ENCODE data around the gene ANKRD10.

ANKRD10 gene

GRCh38 chr13:110834572-110834971 lies 80.3 kb downstream of the ANKRD10 start:
- Histone ChIP-seq H3K27ac (ENCODE audit: insufficient read depth, low read length, poor library complexity, severe bottlenecking) (no peak overlapping the region), H3K27me3 (replicated peaks; ENCODE audit: control insufficient read depth, insufficient read depth, low read length, poor library complexity, severe bottlenecking) (no peaks in the 10 kb centered on the region), H3K4me1 (ENCODE audit: control insufficient read depth, insufficient read depth, low read length, poor library complexity, severe bottlenecking) (no peaks in the 10 kb centered on the region), H3K4me3 (ENCODE audit: insufficient read depth, low read depth, low read length, poor library complexity, severe bottlenecking) (no peak overlapping the region), H3K36me3 (ENCODE audit: control insufficient read depth, insufficient read depth, low read length) (no peaks in the 10 kb centered on the region), H3K9me3 (ENCODE audit: control insufficient read depth, low read length) (no peaks in the 10 kb centered on the region)
- DNase-seq: no peak

- DNase-seq: no peak
- Histone ChIP-seq H3K4me1 (ENCODE audit: control insufficient read depth, insufficient read depth, low read length, poor library complexity, severe bottlenecking) (no peaks in the 10 kb centered on the region), H3K9me3 (ENCODE audit: control insufficient read depth, low read length) (no peaks in the 10 kb centered on the region), H3K4me3 (ENCODE audit: insufficient read depth, low read depth, low read length, poor library complexity, severe bottlenecking) (no peak overlapping the region), H3K27ac (ENCODE audit: insufficient read depth, low read length, poor library complexity, severe bottlenecking) (no peak overlapping the region), H3K36me3 (ENCODE audit: control insufficient read depth, insufficient read depth, low read length) (no peaks in the 10 kb centered on the region), H3K27me3 (replicated peaks; ENCODE audit: control insufficient read depth, insufficient read depth, low read length, poor library complexity, severe bottlenecking) (no peaks in the 10 kb centered on the region)
These were observed 82.3 kb downstream of the ANKRD10 start for GRCh38 chr13:110832531-110832930.

GRCh38 chr13:110832205-110832479 lies 82.7 kb downstream of the ANKRD10 start:
- DNase-seq: no peak
- Histone ChIP-seq H3K27me3 (replicated peaks; ENCODE audit: control insufficient read depth, insufficient read depth, low read length, poor library complexity, severe bottlenecking) (no peaks in the 10 kb centered on the region), H3K4me1 (ENCODE audit: control insufficient read depth, insufficient read depth, low read length, poor library complexity, severe bottlenecking) (no peaks in the 10 kb centered on the region), H3K9me3 (ENCODE audit: control insufficient read depth, low read length) (no peaks in the 10 kb centered on the region), H3K36me3 (ENCODE audit: control insufficient read depth, insufficient read depth, low read length) (no peaks in the 10 kb centered on the region), H3K4me3 (ENCODE audit: insufficient read depth, low read depth, low read length, poor library complexity, severe bottlenecking) (no peak overlapping the region), H3K27ac (ENCODE audit: insufficient read depth, low read length, poor library complexity, severe bottlenecking) (no peak overlapping the region)

DNA sequence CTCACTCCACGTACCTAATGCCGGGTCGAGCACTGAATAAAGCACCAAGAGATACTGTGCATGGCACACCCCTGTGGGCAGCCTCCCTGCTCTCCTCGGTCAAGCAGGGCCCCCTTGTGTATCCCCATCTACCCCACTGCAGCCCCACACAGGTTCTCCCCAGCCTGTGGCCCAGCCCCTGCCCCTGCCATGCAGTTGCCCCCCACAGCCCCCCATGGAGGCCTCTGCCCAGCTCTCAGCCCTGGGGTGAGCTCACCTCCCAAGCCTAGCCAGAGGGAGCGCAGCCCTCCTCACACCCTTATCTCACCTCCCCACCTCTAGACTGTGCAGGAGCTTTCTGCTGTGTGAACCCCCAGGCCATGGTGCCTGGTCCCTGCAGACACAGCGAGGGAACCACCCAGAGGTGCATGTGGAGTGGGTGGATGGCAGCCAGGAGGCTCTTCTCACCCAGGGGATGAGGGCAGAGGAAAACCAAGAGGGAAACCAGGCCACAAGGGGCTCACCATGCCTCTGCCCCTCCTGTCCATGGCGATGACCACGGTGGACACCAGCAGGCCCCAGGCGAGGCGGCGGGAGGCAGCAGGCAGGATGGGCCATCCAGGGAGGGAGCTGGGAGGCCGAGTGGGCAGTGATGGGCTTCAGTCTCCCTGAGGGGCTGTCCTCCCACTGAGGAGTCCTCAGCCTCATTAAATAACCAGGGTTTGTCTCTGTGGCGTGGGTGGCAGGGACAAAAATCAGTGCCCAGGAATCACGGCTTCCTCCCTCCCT lies 83.2 kb downstream of the ANKRD10 start:
- Histone ChIP-seq H3K27ac (ENCODE audit: insufficient read depth, low read length, poor library complexity, severe bottlenecking) (no peak overlapping the region), H3K4me3 (ENCODE audit: insufficient read depth, low read depth, low read length, poor library complexity, severe bottlenecking) (no peak overlapping the region), H3K9me3 (ENCODE audit: control insufficient read depth, low read length) (no peaks in the 10 kb centered on the region), H3K4me1 (ENCODE audit: control insufficient read depth, insufficient read depth, low read length, poor library complexity, severe bottlenecking) (no peaks in the 10 kb centered on the region), H3K27me3 (replicated peaks; ENCODE audit: control insufficient read depth, insufficient read depth, low read length, poor library complexity, severe bottlenecking) (no peaks in the 10 kb centered on the region), H3K36me3 (ENCODE audit: control insufficient read depth, insufficient read depth, low read length) (no peaks in the 10 kb centered on the region)
- no peak for DNase-seq

- DNase-seq: no peak
- Histone ChIP-seq H3K27ac (ENCODE audit: insufficient read depth, low read length, poor library complexity, severe bottlenecking) (no peak overlapping the region), H3K36me3 (ENCODE audit: control insufficient read depth, insufficient read depth, low read length) (no peaks in the 10 kb centered on the region), H3K4me1 (ENCODE audit: control insufficient read depth, insufficient read depth, low read length, poor library complexity, severe bottlenecking) (no peaks in the 10 kb centered on the region), H3K4me3 (ENCODE audit: insufficient read depth, low read depth, low read length, poor library complexity, severe bottlenecking) (no peak overlapping the region), H3K9me3 (ENCODE audit: control insufficient read depth, low read length) (no peaks in the 10 kb centered on the region), H3K27me3 (replicated peaks; ENCODE audit: control insufficient read depth, insufficient read depth, low read length, poor library complexity, severe bottlenecking) (no peaks in the 10 kb centered on the region)
These were observed 84.0 kb downstream of the ANKRD10 start for GRCh38 chr13:110830800-110831371.

GRCh38 chr13:110830331-110830730 lies 84.5 kb downstream of the ANKRD10 start:
- no peak for DNase-seq
- no peaks in the 10 kb centered on the region for H3K36me3 ChIP-seq (ENCODE audit: control insufficient read depth, insufficient read depth, low read length)
- no peak overlapping the region for H3K4me3 ChIP-seq (ENCODE audit: insufficient read depth, low read depth, low read length, poor library complexity, severe bottlenecking)
- no peaks in the 10 kb centered on the region for H3K27me3 ChIP-seq (replicated peaks; ENCODE audit: control insufficient read depth, insufficient read depth, low read length, poor library complexity, severe bottlenecking)
- no peaks in the 10 kb centered on the region for H3K9me3 ChIP-seq (ENCODE audit: control insufficient read depth, low read length)
- no peak overlapping the region for H3K27ac ChIP-seq (ENCODE audit: insufficient read depth, low read length, poor library complexity, severe bottlenecking)
- H3K4me1 ChIP-seq (ENCODE audit: control insufficient read depth, insufficient read depth, low read length, poor library complexity, severe bottlenecking): no peaks in the 10 kb centered on the region

GRCh38 chr13:110829486-110829885 lies 85.4 kb downstream of the ANKRD10 start:
- no peak for DNase-seq
- H3K4me3 ChIP-seq (ENCODE audit: insufficient read depth, low read depth, low read length, poor library complexity, severe bottlenecking): no peak overlapping the region
- H3K27ac ChIP-seq (ENCODE audit: insufficient read depth, low read length, poor library complexity, severe bottlenecking): no peak overlapping the region
- no peaks in the 10 kb centered on the region for H3K36me3 ChIP-seq (ENCODE audit: control insufficient read depth, insufficient read depth, low read length)
- no peaks in the 10 kb centered on the region for H3K27me3 ChIP-seq (replicated peaks; ENCODE audit: control insufficient read depth, insufficient read depth, low read length, poor library complexity, severe bottlenecking)
- no peaks in the 10 kb centered on the region for H3K9me3 ChIP-seq (ENCODE audit: control insufficient read depth, low read length)
- H3K4me1 ChIP-seq (ENCODE audit: control insufficient read depth, insufficient read depth, low read length, poor library complexity, severe bottlenecking): no peaks in the 10 kb centered on the region

- Histone ChIP-seq H3K36me3 (ENCODE audit: control insufficient read depth, insufficient read depth, low read length) (no peaks in the 10 kb centered on the region), H3K4me1 (ENCODE audit: control insufficient read depth, insufficient read depth, low read length, poor library complexity, severe bottlenecking) (no peaks in the 10 kb centered on the region), H3K9me3 (ENCODE audit: control insufficient read depth, low read length) (no peaks in the 10 kb centered on the region), H3K27me3 (replicated peaks; ENCODE audit: control insufficient read depth, insufficient read depth, low read length, poor library complexity, severe bottlenecking) (no peaks in the 10 kb centered on the region), H3K27ac (ENCODE audit: insufficient read depth, low read length, poor library complexity, severe bottlenecking) (no peak overlapping the region), H3K4me3 (ENCODE audit: insufficient read depth, low read depth, low read length, poor library complexity, severe bottlenecking) (no peak overlapping the region)
- DNase-seq: no peak
These were observed 86.2 kb downstream of the ANKRD10 start for GRCh38 chr13:110828705-110829104.
